ENCODE results near the gene CRYBB1.

- TF ChIP-seq CTCF (IDR thresholded peaks at IDR 0.05; ENCODE audit: low read depth, low read length) (no peak), EZH2phosphoT487 (IDR thresholded peaks at IDR 0.05; ENCODE audit: low read depth) (no peak)
Measured at GRCh38 chr22:26599505-26599904, 18.3 kb downstream of the CRYBB1 start.
